ENCODE results near the gene PRCP.
"Not testable (repeated sequence)": the region's sequence is repeated elsewhere in the genome, so short reads cannot be mapped to it uniquely, and the experiment has no call there.

The PRCP gene

GRCh38 chr11:82900277-82901164 is at the start of gene PRCP:
Gene PRCP (minus strand): TSS chr11:82900430. CDS start chr11:82900402, 28 bp downstream.
- peak; percentile 87 for DNase-seq

DNA sequence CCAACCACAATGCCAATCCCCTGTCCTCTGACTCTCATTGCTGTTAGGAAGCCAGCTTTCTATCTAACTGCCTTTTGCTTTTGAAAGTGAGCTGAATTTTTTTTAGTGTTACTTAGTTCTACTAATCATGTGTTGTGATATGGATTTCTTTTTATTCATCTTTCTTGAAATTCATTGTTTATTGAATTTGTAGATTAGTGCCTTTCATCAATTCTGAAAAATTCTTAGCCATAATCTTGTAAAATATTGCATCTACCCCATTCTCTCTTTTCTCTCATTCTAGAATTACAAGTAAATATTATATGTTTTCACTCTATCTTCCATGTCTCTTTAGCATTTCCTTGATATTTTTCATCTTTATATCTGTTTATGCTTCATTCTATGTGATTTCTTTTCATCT is 49.1 kb upstream of the PRCP start:
- DNase-seq, result no peak

- no peak for DNase-seq
Measured at GRCh38 chr11:82945682-82946081, 45.5 kb upstream of the PRCP start.

DNA sequence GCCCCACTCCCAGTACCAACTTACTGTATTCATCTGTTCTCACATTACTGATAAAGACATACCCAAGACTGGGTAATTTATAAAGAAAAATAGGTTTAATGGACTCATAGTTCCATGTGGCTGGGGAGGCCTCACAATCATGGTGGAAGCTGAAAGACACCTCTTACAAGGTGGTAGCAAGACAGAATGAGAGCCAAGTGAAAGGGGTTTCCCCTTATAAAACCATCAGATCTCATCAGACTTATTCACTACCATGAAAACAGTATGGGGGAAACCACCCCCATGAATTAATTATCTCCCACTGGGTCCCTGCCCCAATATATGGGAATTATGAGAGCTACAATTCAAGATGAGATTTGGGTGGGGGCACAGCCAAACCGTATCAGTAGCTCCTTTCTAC is 44.8 kb upstream of the PRCP start:
- not testable (repeated sequence) for DNase-seq

DNA sequence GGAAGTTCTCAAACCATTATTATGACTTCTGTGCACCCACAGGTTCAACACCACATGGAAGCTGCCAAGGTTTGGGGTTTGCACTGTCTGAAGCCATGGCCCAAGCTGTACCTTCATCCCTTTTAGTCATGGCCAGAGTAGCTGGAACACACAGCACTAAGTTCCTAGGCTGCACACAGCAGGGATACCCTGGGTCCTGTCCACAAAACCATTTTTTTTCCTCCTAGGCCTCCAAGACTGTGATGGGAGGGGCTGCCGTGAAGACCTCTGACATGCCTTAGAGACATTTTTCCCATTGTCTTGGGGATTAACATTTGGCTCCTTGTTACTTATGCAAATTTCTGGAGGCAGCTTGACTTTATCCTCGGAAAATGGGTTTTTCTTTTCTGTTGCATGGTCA is 44.0 kb upstream of the PRCP start:
- no peak for DNase-seq

DNA sequence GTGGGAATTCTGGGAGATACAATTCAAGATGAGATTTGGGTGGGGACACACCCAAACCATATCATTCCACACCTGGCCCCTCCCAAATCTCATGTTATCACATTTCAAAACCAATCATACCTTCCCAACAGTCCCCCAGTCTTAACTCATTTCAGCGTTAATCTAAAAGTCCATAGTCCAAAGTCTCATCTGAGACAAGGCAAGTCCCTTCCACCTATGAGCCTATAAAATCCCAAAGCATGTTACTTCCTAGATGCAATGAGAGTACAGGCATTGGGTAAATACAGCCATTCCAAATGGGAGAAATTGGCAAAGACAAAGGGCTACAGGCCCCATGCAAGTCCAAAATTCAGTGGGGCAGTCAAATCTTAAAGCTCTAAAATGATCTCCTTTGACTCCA is 43.2 kb upstream of the PRCP start:
- DNase-seq, result not testable (repeated sequence)

- DNase-seq, result no peak
Measured at GRCh38 chr11:82942376-82942775, 42.1 kb upstream of the PRCP start.

- no peak for DNase-seq
Measured at GRCh38 chr11:82939456-82939855, 39.2 kb upstream of the PRCP start.

DNA sequence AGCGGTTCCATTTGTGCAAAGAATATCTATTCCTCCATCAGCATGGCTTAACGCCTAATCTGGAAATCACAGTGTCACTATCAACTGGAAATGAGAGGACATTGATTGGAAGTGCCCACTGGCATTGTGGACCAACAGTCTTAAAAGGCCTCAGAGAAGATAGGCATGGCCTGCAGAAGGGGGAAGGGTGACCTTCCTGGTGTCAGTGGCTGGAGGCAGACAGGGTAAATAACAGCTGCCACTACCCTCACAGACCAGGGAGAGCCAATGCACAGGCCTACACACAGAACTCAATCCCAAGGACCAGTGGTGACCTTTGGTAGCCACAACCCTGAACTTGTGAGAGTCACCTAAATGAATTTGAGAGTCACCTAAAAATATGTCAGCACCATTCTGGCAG is 37.3 kb upstream of the PRCP start:
- DNase-seq, result no peak

DNA sequence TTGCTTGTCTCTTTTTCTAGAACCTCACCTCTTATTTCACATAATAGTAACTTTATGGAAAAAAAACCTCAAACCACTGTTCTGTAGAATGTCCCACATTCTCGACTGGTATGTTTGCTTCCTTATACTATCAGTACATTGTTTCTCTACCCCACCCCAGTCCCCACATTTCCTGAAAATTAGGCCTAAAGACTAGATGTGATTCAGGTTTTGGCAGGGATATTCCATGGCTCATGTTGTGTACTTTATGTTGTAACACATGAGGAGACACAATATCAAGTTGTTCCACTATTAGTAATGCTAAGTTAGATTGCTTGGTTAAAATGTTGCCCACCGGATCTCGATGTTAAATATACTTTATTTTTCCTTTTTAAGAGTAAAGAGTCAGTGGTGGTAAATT is 36.0 kb upstream of the PRCP start:
- no peak for DNase-seq

DNA sequence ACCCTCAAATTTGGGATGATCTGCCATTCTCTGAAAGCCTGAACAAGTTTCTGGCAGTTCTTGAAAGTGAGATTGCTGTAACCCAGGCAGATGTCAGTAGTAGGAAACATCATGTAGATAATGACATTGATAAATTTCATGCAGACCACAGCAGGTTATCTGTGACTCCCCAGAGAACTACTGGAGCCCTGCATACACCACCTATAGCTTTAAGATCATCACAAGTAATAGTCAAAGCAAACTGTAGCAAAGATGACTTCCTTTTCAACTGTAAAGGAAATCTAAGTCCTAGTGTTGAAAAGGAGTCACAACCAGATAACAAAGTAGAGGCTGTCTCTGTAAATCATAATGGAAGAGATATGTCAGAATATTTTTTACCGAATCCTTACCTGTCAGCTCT is 32.3 kb upstream of the PRCP start:
- no peak for DNase-seq

DNA sequence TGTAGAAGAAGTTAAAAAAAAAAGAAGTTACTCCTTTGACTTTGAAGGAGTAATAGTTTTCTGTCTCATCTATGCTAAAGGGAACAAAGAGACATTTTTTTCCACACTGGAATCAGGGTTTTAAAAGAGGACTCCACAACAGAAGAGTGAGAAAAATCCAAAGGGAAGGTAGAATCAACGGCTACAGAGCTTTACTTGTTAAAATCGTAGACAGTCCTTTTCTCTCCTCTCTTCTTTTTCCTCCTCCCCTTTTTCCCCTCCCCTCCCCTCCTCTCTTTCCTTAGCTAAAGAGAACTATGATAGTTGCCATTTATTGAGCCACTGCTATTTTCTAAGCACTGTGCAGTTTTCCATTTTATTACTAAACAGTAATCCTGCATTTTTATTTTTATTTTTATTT is 30.5 kb upstream of the PRCP start:
- no peak for DNase-seq

GRCh38 chr11:82930229-82930628 is 30.0 kb upstream of the PRCP start:
- DNase-seq, result no peak

- DNase-seq, result no peak
Measured at GRCh38 chr11:82929121-82929520, 28.9 kb upstream of the PRCP start.

DNA sequence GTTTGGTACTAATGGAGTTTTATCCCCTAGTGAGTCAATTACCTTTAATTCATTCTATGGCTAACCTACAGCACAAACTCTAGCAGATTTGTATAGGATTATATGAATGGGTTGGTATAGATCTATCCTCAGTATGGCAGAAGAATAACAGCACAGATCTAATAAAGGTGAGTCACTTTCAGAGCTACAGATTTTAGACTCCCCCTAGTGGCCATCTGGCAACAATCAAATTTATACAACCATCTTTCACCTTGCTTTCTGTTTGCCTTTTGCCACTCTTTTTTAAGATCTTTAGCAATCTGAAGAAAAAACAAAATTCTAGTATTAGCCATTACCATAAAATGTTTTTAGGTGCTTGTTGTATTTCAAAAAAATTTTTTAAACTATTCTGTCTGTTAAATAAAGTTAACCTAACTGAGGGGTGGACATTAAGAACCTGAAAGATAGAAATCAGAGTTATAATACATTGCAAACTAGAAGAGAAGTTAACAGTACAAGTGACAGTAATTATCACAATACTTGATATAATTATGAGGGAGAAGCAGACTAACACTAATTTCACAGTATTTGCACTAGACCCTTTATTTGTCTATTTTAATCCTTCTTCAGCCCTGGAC is 27.1 kb upstream of the PRCP start:
- peak; percentile 49 for DNase-seq

DNA sequence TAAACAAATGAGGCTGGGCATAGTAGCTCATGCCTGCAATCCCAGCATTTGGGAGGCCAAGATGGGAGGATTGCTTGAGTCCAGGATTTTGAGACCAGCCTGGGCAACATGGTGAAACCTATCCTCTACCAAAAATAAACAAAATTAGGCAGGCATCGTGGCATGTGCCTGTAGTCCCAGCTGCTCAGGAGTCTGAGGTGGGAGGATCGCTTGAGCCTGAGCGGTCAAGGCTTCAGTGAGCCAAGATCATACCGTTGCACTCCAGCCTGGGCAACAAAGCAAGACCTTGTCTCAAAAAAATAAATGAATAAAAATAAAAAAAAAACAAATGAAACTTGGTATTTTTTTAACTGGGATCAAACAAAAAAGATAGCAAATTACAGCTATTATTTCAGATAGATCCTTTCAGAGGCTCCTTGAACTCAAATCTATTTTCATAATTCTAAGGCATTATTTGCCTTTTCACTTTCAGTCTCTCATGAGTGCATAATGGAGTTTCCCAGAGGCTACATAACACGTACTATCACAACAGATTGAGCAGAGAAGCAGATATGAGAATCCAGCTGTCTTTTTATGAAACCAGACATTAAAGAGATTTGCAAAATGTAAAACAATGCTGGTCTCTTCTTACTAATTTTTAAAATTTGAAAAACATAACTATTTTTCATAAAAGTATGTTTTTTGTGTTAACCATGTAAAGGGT is 24.4 kb upstream of the PRCP start:
- DNase-seq, result no peak

GRCh38 chr11:82922396-82923173 is 22.4 kb upstream of the PRCP start:
- DNase-seq, result not testable (repeated sequence)

DNA sequence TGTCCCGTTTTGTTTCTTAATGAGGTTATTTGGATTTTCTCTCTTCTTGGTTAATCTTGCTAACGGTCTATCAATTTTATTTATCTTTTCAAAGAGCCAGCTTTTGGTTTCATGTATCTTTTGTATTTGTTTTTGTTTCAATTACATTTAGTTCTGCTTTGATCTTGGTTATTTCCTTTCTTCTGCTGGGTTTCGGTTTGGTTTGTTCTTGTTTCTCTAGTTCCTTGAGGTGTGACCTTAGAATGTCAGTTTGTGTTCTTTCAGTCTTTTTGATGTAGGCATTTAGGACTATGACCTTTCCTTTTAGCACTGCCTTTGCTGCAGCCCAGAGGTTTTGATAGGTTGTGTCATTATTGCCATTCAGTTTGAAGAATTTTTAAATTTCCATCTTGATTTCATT is 20.0 kb upstream of the PRCP start:
- not testable (repeated sequence) for DNase-seq

DNA sequence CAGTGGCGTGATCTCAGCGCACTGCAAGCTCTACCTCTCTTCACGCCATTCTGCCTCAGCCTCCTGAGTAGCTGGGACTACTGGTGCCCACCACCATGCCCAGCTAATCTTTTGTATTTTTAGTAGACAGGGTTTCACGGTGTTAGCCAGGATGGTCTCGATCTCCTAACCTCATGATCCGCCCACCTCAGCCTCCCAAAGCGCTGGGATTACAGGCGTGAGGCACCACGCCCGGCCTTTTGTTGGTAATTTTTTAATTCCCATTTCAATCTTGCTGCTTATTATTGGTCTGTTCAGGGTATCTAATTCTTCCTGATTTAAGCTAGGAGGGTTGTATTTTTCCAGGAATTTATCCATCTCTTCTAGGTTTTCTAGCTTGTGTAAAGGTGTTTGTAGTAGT is 19.6 kb upstream of the PRCP start:
- DNase-seq, result not testable (repeated sequence)

GRCh38 chr11:82909015-82909640 is 8.9 kb upstream of the PRCP start:
- no peak for DNase-seq

- no peak for DNase-seq
Measured at GRCh38 chr11:82908311-82908710, 8.1 kb upstream of the PRCP start.

DNA sequence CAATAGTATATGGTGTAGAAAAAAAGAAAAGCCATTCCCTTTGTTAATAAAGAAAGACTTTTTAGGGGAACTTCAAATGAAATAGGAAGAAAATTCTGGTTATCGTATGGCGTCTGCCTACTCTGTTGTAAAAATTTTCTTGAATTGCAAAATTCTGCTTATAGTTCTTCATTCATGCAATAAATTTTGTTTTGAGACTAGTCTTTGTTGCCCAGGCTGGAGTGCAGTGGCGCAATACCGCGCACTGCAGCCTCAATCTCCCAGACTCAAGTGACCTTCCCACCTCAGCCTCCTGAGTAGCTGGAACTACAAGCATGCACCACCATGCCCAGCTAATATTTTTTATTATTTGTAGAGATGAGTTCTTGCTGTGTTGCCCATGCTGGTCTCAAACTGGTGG is 7.1 kb upstream of the PRCP start:
- DNase-seq, result no peak

GRCh38 chr11:82906931-82907330 is 6.7 kb upstream of the PRCP start:
- DNase-seq, result no peak
